ENCODE measurements around the gene NES. TPM values are rescaled to one million over a fixed set of nuclear protein-coding genes. Genes with fewer than 3 reads are reported as not detected.

Gene NES
- total and polyA plus RNA-seq, 2 of the 8 experiments (the other 6 are each of a cell fraction or from before 2014, with no cell fraction given), result 13.3 to 135 TPM

- TF ChIP-seq, protein P1, sequence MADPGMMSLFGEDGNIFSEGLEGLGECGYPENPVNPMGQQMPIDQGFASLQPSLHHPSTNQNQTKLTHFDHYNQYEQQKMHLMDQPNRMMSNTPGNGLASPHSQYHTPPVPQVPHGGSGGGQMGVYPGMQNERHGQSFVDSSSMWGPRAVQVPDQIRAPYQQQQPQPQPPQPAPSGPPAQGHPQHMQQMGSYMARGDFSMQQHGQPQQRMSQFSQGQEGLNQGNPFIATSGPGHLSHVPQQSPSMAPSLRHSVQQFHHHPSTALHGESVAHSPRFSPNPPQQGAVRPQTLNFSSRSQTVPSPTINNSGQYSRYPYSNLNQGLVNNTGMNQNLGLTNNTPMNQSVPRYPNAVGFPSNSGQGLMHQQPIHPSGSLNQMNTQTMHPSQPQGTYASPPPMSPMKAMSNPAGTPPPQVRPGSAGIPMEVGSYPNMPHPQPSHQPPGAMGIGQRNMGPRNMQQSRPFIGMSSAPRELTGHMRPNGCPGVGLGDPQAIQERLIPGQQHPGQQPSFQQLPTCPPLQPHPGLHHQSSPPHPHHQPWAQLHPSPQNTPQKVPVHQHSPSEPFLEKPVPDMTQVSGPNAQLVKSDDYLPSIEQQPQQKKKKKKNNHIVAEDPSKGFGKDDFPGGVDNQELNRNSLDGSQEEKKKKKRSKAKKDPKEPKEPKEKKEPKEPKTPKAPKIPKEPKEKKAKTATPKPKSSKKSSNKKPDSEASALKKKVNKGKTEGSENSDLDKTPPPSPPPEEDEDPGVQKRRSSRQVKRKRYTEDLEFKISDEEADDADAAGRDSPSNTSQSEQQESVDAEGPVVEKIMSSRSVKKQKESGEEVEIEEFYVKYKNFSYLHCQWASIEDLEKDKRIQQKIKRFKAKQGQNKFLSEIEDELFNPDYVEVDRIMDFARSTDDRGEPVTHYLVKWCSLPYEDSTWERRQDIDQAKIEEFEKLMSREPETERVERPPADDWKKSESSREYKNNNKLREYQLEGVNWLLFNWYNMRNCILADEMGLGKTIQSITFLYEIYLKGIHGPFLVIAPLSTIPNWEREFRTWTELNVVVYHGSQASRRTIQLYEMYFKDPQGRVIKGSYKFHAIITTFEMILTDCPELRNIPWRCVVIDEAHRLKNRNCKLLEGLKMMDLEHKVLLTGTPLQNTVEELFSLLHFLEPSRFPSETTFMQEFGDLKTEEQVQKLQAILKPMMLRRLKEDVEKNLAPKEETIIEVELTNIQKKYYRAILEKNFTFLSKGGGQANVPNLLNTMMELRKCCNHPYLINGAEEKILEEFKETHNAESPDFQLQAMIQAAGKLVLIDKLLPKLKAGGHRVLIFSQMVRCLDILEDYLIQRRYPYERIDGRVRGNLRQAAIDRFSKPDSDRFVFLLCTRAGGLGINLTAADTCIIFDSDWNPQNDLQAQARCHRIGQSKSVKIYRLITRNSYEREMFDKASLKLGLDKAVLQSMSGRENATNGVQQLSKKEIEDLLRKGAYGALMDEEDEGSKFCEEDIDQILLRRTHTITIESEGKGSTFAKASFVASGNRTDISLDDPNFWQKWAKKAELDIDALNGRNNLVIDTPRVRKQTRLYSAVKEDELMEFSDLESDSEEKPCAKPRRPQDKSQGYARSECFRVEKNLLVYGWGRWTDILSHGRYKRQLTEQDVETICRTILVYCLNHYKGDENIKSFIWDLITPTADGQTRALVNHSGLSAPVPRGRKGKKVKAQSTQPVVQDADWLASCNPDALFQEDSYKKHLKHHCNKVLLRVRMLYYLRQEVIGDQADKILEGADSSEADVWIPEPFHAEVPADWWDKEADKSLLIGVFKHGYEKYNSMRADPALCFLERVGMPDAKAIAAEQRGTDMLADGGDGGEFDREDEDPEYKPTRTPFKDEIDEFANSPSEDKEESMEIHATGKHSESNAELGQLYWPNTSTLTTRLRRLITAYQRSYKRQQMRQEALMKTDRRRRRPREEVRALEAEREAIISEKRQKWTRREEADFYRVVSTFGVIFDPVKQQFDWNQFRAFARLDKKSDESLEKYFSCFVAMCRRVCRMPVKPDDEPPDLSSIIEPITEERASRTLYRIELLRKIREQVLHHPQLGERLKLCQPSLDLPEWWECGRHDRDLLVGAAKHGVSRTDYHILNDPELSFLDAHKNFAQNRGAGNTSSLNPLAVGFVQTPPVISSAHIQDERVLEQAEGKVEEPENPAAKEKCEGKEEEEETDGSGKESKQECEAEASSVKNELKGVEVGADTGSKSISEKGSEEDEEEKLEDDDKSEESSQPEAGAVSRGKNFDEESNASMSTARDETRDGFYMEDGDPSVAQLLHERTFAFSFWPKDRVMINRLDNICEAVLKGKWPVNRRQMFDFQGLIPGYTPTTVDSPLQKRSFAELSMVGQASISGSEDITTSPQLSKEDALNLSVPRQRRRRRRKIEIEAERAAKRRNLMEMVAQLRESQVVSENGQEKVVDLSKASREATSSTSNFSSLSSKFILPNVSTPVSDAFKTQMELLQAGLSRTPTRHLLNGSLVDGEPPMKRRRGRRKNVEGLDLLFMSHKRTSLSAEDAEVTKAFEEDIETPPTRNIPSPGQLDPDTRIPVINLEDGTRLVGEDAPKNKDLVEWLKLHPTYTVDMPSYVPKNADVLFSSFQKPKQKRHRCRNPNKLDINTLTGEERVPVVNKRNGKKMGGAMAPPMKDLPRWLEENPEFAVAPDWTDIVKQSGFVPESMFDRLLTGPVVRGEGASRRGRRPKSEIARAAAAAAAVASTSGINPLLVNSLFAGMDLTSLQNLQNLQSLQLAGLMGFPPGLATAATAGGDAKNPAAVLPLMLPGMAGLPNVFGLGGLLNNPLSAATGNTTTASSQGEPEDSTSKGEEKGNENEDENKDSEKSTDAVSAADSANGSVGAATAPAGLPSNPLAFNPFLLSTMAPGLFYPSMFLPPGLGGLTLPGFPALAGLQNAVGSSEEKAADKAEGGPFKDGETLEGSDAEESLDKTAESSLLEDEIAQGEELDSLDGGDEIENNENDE (IDR thresholded peaks at IDR 0.05; ENCODE audit: insufficient replicate concordance, low read length), result no peak
- TF ChIP-seq SP1 (IDR thresholded peaks at IDR 0.05; ENCODE audit: low read depth, low read length) (no peak), TBP (IDR thresholded peaks at IDR 0.05; ENCODE audit: low read depth, low read length) (no peak), ASH2L (IDR thresholded peaks at IDR 0.05; ENCODE audit: low read length) (no peak), SIX5 (IDR thresholded peaks at IDR 0.05; ENCODE audit: low read depth, low read length) (no peak), EZH2 (IDR thresholded peaks at IDR 0.05; ENCODE audit: low read depth, low read length, severe bottlenecking) (no peak), CREB1 (IDR thresholded peaks at IDR 0.05) (no peak), CBX5 (IDR thresholded peaks at IDR 0.05; ENCODE audit: low read depth, low read length) (no peak), HDAC6 (IDR thresholded peaks at IDR 0.05; ENCODE audit: low read depth, low read length) (no peak)
Measured at GRCh38 chr1:156712626-156713025, 35.4 kb upstream of the NES start (continued).
